Activated CD8-positive, alpha-beta T cell treated with anti-CD3 and anti-CD28 coated beads, Interleukin-2, amount 10 ng/mL, durations not matched to agents 7 days and 5 days (primary cell): ENCODE results near the gene CMPK2. TPM values are rescaled to one million over a fixed set of nuclear protein-coding genes. Genes with fewer than 3 reads are reported as not detected.
"Not testable (repeated sequence)": the region's sequence is repeated elsewhere in the genome, so short reads cannot be mapped to it uniquely, and the experiment has no call there.

Experiments
- ATAC-seq: fragments of 150-1000 bp; cut with Tn5 transposase; one replicate; pipeline ENCODE4 v1.10.0; 2021; ENCODE audit warnings: moderate library complexity
- CTCF ChIA-PET: fragments of 350-600 bp; sonication (Branson Sonifier 250); formaldehyde crosslinking; loops from one replicate; lab custom pipeline; 2021; ENCODE audit warnings: antibody characterized with exemption; lab: Charles Lee
- POLR2A ChIA-PET: fragments of 350-600 bp; sonication (Branson Sonifier 250); formaldehyde crosslinking; loops from one replicate; lab custom pipeline; 2021; ENCODE audit warnings: antibody characterized with exemption; lab: Charles Lee
- DNase-seq: peaks from one replicate; pipeline ENCODE4 v3.0.0-alpha.2; 2020
- H3K27ac Mint-ChIP-seq: one replicate; pipeline ENCODE4 v1.8.0; 2021; ENCODE audit warnings: mild to moderate bottlenecking, mixed read lengths
- H3K27me3 Mint-ChIP-seq: one replicate; pipeline ENCODE4 v1.8.0; 2021; ENCODE audit warnings: low read depth, mixed read lengths
- H3K36me3 Mint-ChIP-seq: one replicate; pipeline ENCODE4 v1.8.0; 2021; ENCODE audit warnings: low read depth, mixed read lengths
- H3K4me1 Mint-ChIP-seq: one replicate; pipeline ENCODE4 v1.8.0; 2021; ENCODE audit warnings: low read depth, mixed read lengths
- H3K4me3 Mint-ChIP-seq: one replicate; pipeline ENCODE4 v1.8.0; 2021; ENCODE audit warnings: mild to moderate bottlenecking, mixed read lengths
- H3K9me3 Mint-ChIP-seq: one replicate; pipeline ENCODE4 v1.8.0; 2022; ENCODE audit warnings: mixed read lengths; ENCODE audit not compliant: insufficient read depth
- total RNA-seq, 2 experiments: library from RNA; stranded (reverse); gene quantifications; one replicate each; pipeline ENCODE4 v1.2.3, GENCODE V29; 2021

Gene CMPK2
- total RNA-seq, 2 experiments from 2014 or later: 84.0 to 90.8 TPM

- H3K27me3 Mint-ChIP-seq, H3K4me3 Mint-ChIP-seq, H3K27ac Mint-ChIP-seq, DNase-seq, ATAC-seq: not testable (repeated sequence)
- peaks cover 36% of the 10 kb centered on the region for H3K9me3 Mint-ChIP-seq
- H3K36me3 Mint-ChIP-seq: peaks cover 92% of the 10 kb centered on the region
- ChIA-PET POLR2A (interaction anchor here (0.9 to 1.4 kb wide), 2 partner anchors 12 to 25 kb away, joined by 3 to 5 read pairs; partner anchors contain the start of gene RSAD2), CTCF (interaction anchor here (0.9 to 1.4 kb wide), 3 partner anchors 11 to 36 kb away, joined by 3 to 5 read pairs (median 4); no protein-coding TSS in a partner anchor)
- H3K4me1 Mint-ChIP-seq: peaks cover 53% of the 10 kb centered on the region
Observed at GRCh38 chr2:6902581-6902980, 36.9 kb upstream of the CMPK2 start.

GRCh38 chr2:6896930-6897759, 31.4 kb upstream of the CMPK2 start:
- DNase-seq (no peak), ATAC-seq (peak; percentile 64)
- Mint-ChIP-seq H3K4me1 (peaks cover 33% of the 10 kb centered on the region), H3K9me3 (peaks cover 8% of the 10 kb centered on the region), H3K4me3 (no peak overlapping the region), H3K36me3 (peaks cover 87% of the 10 kb centered on the region), H3K27me3 (no peaks in the 10 kb centered on the region), H3K27ac (peak overlapping the region; percentile 78)
- ChIA-PET CTCF (interaction anchor here (0.8 to 6.3 kb wide), 38 partner anchors 10 to 187 kb away, joined by 3 to 135 read pairs (median 4); partner anchors contain the start of genes CMPK2, RNF144A and RSAD2), POLR2A (interaction anchor here (0.6 to 4.4 kb wide), 8 partner anchors 12 to 151 kb away, joined by 3 to 33 read pairs (median 4); partner anchors contain the start of genes CMPK2, RNF144A and RSAD2)

GRCh38 chr2:6893876-6894482, 28.3 kb upstream of the CMPK2 start:
- DNase-seq (no peak), ATAC-seq (no peak)
- no peak overlapping the region for H3K27ac Mint-ChIP-seq
- H3K4me1 Mint-ChIP-seq: peaks cover 16% of the 10 kb centered on the region
- no peaks in the 10 kb centered on the region for H3K9me3 Mint-ChIP-seq
- H3K36me3 Mint-ChIP-seq: peaks cover 76% of the 10 kb centered on the region
- ChIA-PET CTCF (interaction anchor here (0.6 to 6.3 kb wide), 10 partner anchors 8 to 190 kb away, joined by 3 to 135 read pairs (median 4); partner anchors contain the start of genes CMPK2, RNF144A and RSAD2), POLR2A (interaction anchor here (1.0 to 4.4 kb wide), 3 partner anchors 21 to 29 kb away, joined by 3 to 33 read pairs (median 15); partner anchors contain the start of genes CMPK2 and RNF144A)
- no peak overlapping the region for H3K4me3 Mint-ChIP-seq
- no peaks in the 10 kb centered on the region for H3K27me3 Mint-ChIP-seq

- Mint-ChIP-seq H3K9me3 (no peaks in the 10 kb centered on the region), H3K27ac (peak overlapping the region; percentile 27), H3K36me3 (peaks cover 74% of the 10 kb centered on the region), H3K4me1 (peaks cover 24% of the 10 kb centered on the region), H3K27me3 (no peaks in the 10 kb centered on the region), H3K4me3 (no peak overlapping the region)
- ChIA-PET POLR2A (interaction anchor here (1.3 to 4.1 kb wide), 3 partner anchors 20 to 30 kb away, joined by 3 to 20 read pairs (median 5); partner anchors contain the start of gene CMPK2), CTCF (interaction anchor here (1.0 to 2.9 kb wide), 4 partner anchors 8 to 209 kb away, joined by 3 to 24 read pairs (median 8); partner anchors contain the start of gene RNF144A)
- ATAC-seq: peak; percentile 26
- no peak for DNase-seq
Observed at GRCh38 chr2:6888724-6889123, 23.0 kb upstream of the CMPK2 start.

- Mint-ChIP-seq H3K4me1 (peaks cover 30% of the 10 kb centered on the region), H3K27me3 (no peaks in the 10 kb centered on the region), H3K4me3 (no peak overlapping the region), H3K9me3 (no peaks in the 10 kb centered on the region), H3K36me3 (peaks cover 75% of the 10 kb centered on the region), H3K27ac (peak overlapping the region; percentile 42)
- POLR2A ChIA-PET: interaction anchor here (0.6 to 4.1 kb wide), 5 partner anchors 10 to 61 kb away, joined by 3 to 20 read pairs (median 5); partner anchors contain the start of genes CMPK2 and RSAD2
- no peak for DNase-seq
- CTCF ChIA-PET: interaction anchor here (0.7 to 2.9 kb wide), 8 partner anchors 9 to 210 kb away, joined by 3 to 24 read pairs (median 4); partner anchors contain the start of genes CMPK2 and RNF144A
- ATAC-seq: no peak
Observed at GRCh38 chr2:6887751-6888192, 22.1 kb upstream of the CMPK2 start.

GRCh38 chr2:6885968-6886367, 20.3 kb upstream of the CMPK2 start:
- DNase-seq (no peak), ATAC-seq (no peak)
- no peaks in the 10 kb centered on the region for H3K27me3 Mint-ChIP-seq
- POLR2A ChIA-PET: interaction anchor here (1.5 to 4.1 kb wide), 2 partner anchors 8 to 21 kb away, joined by 3 to 20 read pairs; partner anchors contain the start of genes CMPK2 and RSAD2
- H3K9me3 Mint-ChIP-seq: no peaks in the 10 kb centered on the region
- peaks cover 84% of the 10 kb centered on the region for H3K36me3 Mint-ChIP-seq
- no peak overlapping the region for H3K27ac Mint-ChIP-seq
- H3K4me3 Mint-ChIP-seq: no peak overlapping the region
- CTCF ChIA-PET: interaction anchor here (0.8 to 2.9 kb wide), 6 partner anchors 8 to 20 kb away, joined by 3 to 24 read pairs (median 4); partner anchors contain the start of gene CMPK2
- peaks cover 48% of the 10 kb centered on the region for H3K4me1 Mint-ChIP-seq

GRCh38 chr2:6885551-6885950, 19.8 kb upstream of the CMPK2 start:
- Mint-ChIP-seq H3K27me3 (no peaks in the 10 kb centered on the region), H3K9me3 (no peaks in the 10 kb centered on the region), H3K4me1 (peaks cover 50% of the 10 kb centered on the region), H3K27ac (no peak overlapping the region), H3K4me3 (no peak overlapping the region), H3K36me3 (peaks cover 84% of the 10 kb centered on the region)
- DNase-seq (no peak), ATAC-seq (no peak)
- ChIA-PET POLR2A (interaction anchor here (1.5 to 4.1 kb wide), 2 partner anchors 8 to 21 kb away, joined by 3 to 20 read pairs; partner anchors contain the start of genes CMPK2 and RSAD2), CTCF (interaction anchor here (0.8 to 2.2 kb wide), 5 partner anchors 9 to 21 kb away, joined by 3 to 12 read pairs (median 4); partner anchors contain the start of gene CMPK2)

- Mint-ChIP-seq H3K36me3 (peaks cover 83% of the 10 kb centered on the region), H3K27ac (no peak overlapping the region), H3K27me3 (no peaks in the 10 kb centered on the region), H3K9me3 (no peaks in the 10 kb centered on the region), H3K4me3 (no peak overlapping the region), H3K4me1 (peaks cover 49% of the 10 kb centered on the region)
- ATAC-seq (no peak), DNase-seq (no peak)
- CTCF ChIA-PET: interaction anchor here (1.3 to 2.2 kb wide), 3 partner anchors 13 to 33 kb away, joined by 3 to 12 read pairs (median 4); no protein-coding TSS in a partner anchor
- POLR2A ChIA-PET: interaction anchor here (1.2 to 1.4 kb wide), 2 partner anchors 18 to 22 kb away, joined by 3 to 5 read pairs; partner anchors contain the start of gene CMPK2
Observed at GRCh38 chr2:6883448-6884122, 17.9 kb upstream of the CMPK2 start.

- H3K27ac Mint-ChIP-seq: peak overlapping the region; percentile 62
- ChIA-PET CTCF (interaction anchor here (5.6 to 7.8 kb wide), 4 partner anchors 14 to 35 kb away, joined by 37 to 157 read pairs (median 61); partner anchors contain the start of genes CMPK2 and RNF144A), POLR2A (interaction anchor here (1.6 to 7.6 kb wide), 3 partner anchors 16 to 28 kb away, joined by 3 to 372 read pairs (median 121); partner anchors contain the start of gene CMPK2)
- DNase-seq: no peak
- H3K27me3 Mint-ChIP-seq: no peaks in the 10 kb centered on the region
- H3K4me1 Mint-ChIP-seq: peaks cover 47% of the 10 kb centered on the region
- ATAC-seq: no peak
- peak overlapping the region; percentile 92 for H3K4me3 Mint-ChIP-seq
- no peaks in the 10 kb centered on the region for H3K9me3 Mint-ChIP-seq
- H3K36me3 Mint-ChIP-seq: peaks cover 70% of the 10 kb centered on the region
Observed at GRCh38 chr2:6881516-6881915, 15.8 kb upstream of the CMPK2 start.

GRCh38 chr2:6881046-6881445, 15.3 kb upstream of the CMPK2 start:
- Mint-ChIP-seq H3K27ac (peak overlapping the region; percentile 62), H3K36me3 (peaks cover 67% of the 10 kb centered on the region)

More at GRCh38 chr2:6881046-6881445, 15.3 kb upstream of the CMPK2 start:
- POLR2A ChIA-PET: interaction anchor here (0.7 to 7.6 kb wide), 5 partner anchors 12 to 39 kb away, joined by 3 to 372 read pairs (median 43); partner anchors contain the start of gene CMPK2
- Mint-ChIP-seq H3K9me3 (no peaks in the 10 kb centered on the region), H3K27me3 (no peaks in the 10 kb centered on the region), H3K4me3 (peak overlapping the region; percentile 92), H3K4me1 (peaks cover 49% of the 10 kb centered on the region)
- CTCF ChIA-PET: interaction anchor here (1.2 to 7.8 kb wide), 5 partner anchors 14 to 35 kb away, joined by 5 to 157 read pairs (median 56); partner anchors contain the start of genes CMPK2 and RNF144A
- ATAC-seq (no peak), DNase-seq (no peak)
